KMS-11 (cell line): ENCODE results near the gene UEVLD.

Experiments used
- H2AFZ ChIP-seq: fragments of 200-600 bp; sonication (generic); 2 replicates; pipeline ENCODE4 v1.6.1; 2016; ENCODE audit warnings: antibody characterized with exemption, mixed run types, low read depth
- H3K27ac ChIP-seq: fragments of 200-600 bp; sonication (generic); 2 replicates; pipeline ENCODE4 v1.6.1; 2016; ENCODE audit warnings: mild to moderate bottlenecking, mixed run types
- H3K27me3 ChIP-seq: fragments of 200-600 bp; sonication (generic); 2 replicates; pipeline ENCODE4 v1.6.1; 2017; ENCODE audit warnings: mild to moderate bottlenecking, low read depth, mixed run types, moderate library complexity; ENCODE audit not compliant: insufficient read depth
- H3K36me3 ChIP-seq: fragments of 200-600 bp; sonication (generic); 2 replicates; pipeline ENCODE4 v1.6.1; 2017; ENCODE audit warnings: mild to moderate bottlenecking, mixed run types; ENCODE audit not compliant: insufficient read depth
- H3K4me1 ChIP-seq: fragments of 200-600 bp; sonication (generic); 2 replicates; pipeline ENCODE4 v1.6.1; 2016; ENCODE audit warnings: mild to moderate bottlenecking, low read depth, mixed run types; ENCODE audit not compliant: poor library complexity, severe bottlenecking
- H3K4me2 ChIP-seq: fragments of 200-600 bp; sonication (generic); 2 replicates; pipeline ENCODE4 v1.7.0; 2016; ENCODE audit warnings: mild to moderate bottlenecking, mixed run types
- H3K4me3 ChIP-seq: fragments of 200-600 bp; sonication (generic); IDR thresholded peaks from 2 replicates; pipeline ENCODE4 v1.6.1; 2017; ENCODE audit warnings: low read depth, low read length, mixed read lengths; ENCODE audit not compliant: insufficient read depth
- H3K79me2 ChIP-seq: fragments of 200-600 bp; sonication (generic); 2 replicates; pipeline ENCODE4 v1.6.1; 2016; ENCODE audit warnings: low read depth, mixed run types; ENCODE audit not compliant: insufficient read depth
- H3K9ac ChIP-seq: fragments of 200-600 bp; sonication (generic); 2 replicates; pipeline ENCODE4 v1.6.1; 2016; ENCODE audit warnings: mild to moderate bottlenecking, mixed run types
- H4K20me1 ChIP-seq: fragments of 200-600 bp; sonication (generic); 2 replicates; pipeline ENCODE4 v1.6.1; 2016; ENCODE audit warnings: mild to moderate bottlenecking, mixed run types; ENCODE audit not compliant: insufficient read depth
- CTCF ChIP-seq: fragments of 200-600 bp; sonication (generic); conservative IDR thresholded peaks from 2 replicates; pipeline ENCODE4 v1.6.1; 2017; ENCODE audit warnings: low read depth, mild to moderate bottlenecking, antibody characterized with exemption, low read length, moderate library complexity, mixed read lengths

The UEVLD gene

GRCh38 chr11:18522388-18522787 is 66.1 kb downstream of the UEVLD start:
- H3K79me2 ChIP-seq, result peaks cover 36% of the 10 kb centered on the region
- no peak overlapping the region for H2AFZ ChIP-seq
- peaks cover 5% of the 10 kb centered on the region for H3K4me1 ChIP-seq
- no peaks in the 10 kb centered on the region for H3K36me3 ChIP-seq
- no peak overlapping the region for H3K4me2 ChIP-seq
- H4K20me1 ChIP-seq, result 0 out of 2 replicates have a peak, but pooled peaks cover 3% of the 10 kb centered on the region
- no peak for TF ChIP-seq CTCF
- no peak overlapping the region for H3K4me3 ChIP-seq
- H3K27ac ChIP-seq, result no peak overlapping the region
- H3K27me3 ChIP-seq, result no peaks in the 10 kb centered on the region
- no peak overlapping the region for H3K9ac ChIP-seq

- H3K36me3 ChIP-seq, result no peaks in the 10 kb centered on the region
- no peak for TF ChIP-seq CTCF
- H3K79me2 ChIP-seq, result peaks cover 24% of the 10 kb centered on the region
These were observed 67.4 kb downstream of the UEVLD start for GRCh38 chr11:18521122-18521521.

GRCh38 chr11:18502352-18502751 is 86.2 kb downstream of the UEVLD start:
- no peak overlapping the region for H3K4me2 ChIP-seq
- H4K20me1 ChIP-seq, result no peaks in the 10 kb centered on the region; the same call in 1 of the 2 replicates
- H3K4me1 ChIP-seq, result no peaks in the 10 kb centered on the region
- no peak overlapping the region for H3K4me3 ChIP-seq
- H3K27me3 ChIP-seq, result no peaks in the 10 kb centered on the region
- no peak for TF ChIP-seq CTCF
- no peak overlapping the region for H3K27ac ChIP-seq
- H3K36me3 ChIP-seq, result peaks cover 6% of the 10 kb centered on the region; the same call in 1 of the 2 replicates
- H3K79me2 ChIP-seq, result no peaks in the 10 kb centered on the region
- no peak overlapping the region for H2AFZ ChIP-seq
- no peak overlapping the region for H3K9ac ChIP-seq

More at GRCh38 chr11:18521122-18521521, 67.4 kb downstream of the UEVLD start:
- H3K27me3 ChIP-seq, result no peaks in the 10 kb centered on the region
- H3K9ac ChIP-seq, result no peak overlapping the region
- no peak overlapping the region for H3K4me2 ChIP-seq
- H3K4me3 ChIP-seq, result no peak overlapping the region
- H3K27ac ChIP-seq, result no peak overlapping the region
- H3K4me1 ChIP-seq, result peaks cover 5% of the 10 kb centered on the region
- 0 out of 2 replicates have a peak, but pooled peaks cover 3% of the 10 kb centered on the region for H4K20me1 ChIP-seq
- H2AFZ ChIP-seq, result no peak overlapping the region

GRCh38 chr11:18501629-18502028 is 86.9 kb downstream of the UEVLD start:
- H4K20me1 ChIP-seq, result no peaks in the 10 kb centered on the region; the same call in 1 of the 2 replicates
- no peaks in the 10 kb centered on the region for H3K27me3 ChIP-seq
- H2AFZ ChIP-seq, result no peak overlapping the region
- H3K4me2 ChIP-seq, result no peak overlapping the region
- no peak for TF ChIP-seq CTCF
- H3K4me3 ChIP-seq, result no peak overlapping the region
- H3K9ac ChIP-seq, result no peak overlapping the region
- no peak overlapping the region for H3K27ac ChIP-seq
- peaks cover 6% of the 10 kb centered on the region; the same call in 1 of the 2 replicates for H3K36me3 ChIP-seq
- no peaks in the 10 kb centered on the region for H3K4me1 ChIP-seq
- H3K79me2 ChIP-seq, result no peaks in the 10 kb centered on the region
